ENCODE data around the gene IL3. TPM values are rescaled to one million over a fixed set of nuclear protein-coding genes. Genes with fewer than 3 reads are reported as not detected.

Gene IL3
- total and polyA plus RNA-seq, 8 donors = not detected

DNA sequence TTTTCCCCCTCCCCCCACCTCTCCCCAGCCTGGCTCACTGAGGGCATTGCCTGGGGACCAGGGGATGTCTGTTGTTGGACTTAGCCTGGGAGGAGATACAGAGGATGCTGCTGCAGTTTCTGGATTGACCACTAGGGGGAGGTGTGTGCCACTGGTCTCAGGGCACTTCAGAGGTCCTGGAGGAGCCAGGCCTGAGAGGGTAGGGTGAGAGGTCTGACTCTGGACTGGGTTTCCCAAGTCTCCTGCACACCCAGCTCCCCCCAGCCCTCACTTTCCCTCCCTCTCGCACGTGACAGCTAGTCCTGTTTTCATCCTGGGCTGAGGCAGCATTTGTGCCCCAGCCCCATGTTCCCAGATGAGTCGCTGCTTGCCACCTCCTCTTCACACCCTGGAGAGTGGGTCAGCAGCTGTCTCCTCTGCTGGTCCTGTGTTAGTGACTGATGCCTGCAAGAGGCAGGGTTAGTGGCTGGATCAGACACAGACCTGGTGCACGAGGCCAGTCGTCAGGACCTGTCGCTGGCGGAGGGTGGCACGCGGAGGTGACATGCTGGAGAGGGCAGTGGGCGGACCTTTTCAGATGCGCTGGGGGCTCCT is 4.4 kb downstream of the IL3 start:
- intact Hi-C loops (cut with DNase I; ENCODE audit: low total_unique reads) = loop anchor here (10.0 kb wide), 1 partner anchor 120 kb away; no protein-coding TSS in a partner anchor
- H3K36me3 ChIP-seq = no peaks in the 10 kb centered on the region
- H3K27ac ChIP-seq = no peak overlapping the region
- no peaks in the 10 kb centered on the region for H3K9me3 ChIP-seq
- TF ChIP-seq POLR2AphosphoS5 (IDR thresholded peaks at IDR 0.05) = no peak
- TF ChIP-seq, protein P1, sequence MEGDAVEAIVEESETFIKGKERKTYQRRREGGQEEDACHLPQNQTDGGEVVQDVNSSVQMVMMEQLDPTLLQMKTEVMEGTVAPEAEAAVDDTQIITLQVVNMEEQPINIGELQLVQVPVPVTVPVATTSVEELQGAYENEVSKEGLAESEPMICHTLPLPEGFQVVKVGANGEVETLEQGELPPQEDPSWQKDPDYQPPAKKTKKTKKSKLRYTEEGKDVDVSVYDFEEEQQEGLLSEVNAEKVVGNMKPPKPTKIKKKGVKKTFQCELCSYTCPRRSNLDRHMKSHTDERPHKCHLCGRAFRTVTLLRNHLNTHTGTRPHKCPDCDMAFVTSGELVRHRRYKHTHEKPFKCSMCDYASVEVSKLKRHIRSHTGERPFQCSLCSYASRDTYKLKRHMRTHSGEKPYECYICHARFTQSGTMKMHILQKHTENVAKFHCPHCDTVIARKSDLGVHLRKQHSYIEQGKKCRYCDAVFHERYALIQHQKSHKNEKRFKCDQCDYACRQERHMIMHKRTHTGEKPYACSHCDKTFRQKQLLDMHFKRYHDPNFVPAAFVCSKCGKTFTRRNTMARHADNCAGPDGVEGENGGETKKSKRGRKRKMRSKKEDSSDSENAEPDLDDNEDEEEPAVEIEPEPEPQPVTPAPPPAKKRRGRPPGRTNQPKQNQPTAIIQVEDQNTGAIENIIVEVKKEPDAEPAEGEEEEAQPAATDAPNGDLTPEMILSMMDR (IDR thresholded peaks at IDR 0.05) = peak in 5 of 7 experiments; percentile 69 to 96 (median 91)
- TF ChIP-seq POLR2A (IDR thresholded peaks at IDR 0.05) = no peak
- H3K27me3 ChIP-seq = no peaks in the 10 kb centered on the region
- H3K4me3 ChIP-seq = no peak overlapping the region
- H3K4me1 ChIP-seq = peaks cover 0 to 6% (median 0%) of the 10 kb centered on the region in 4 donors
- DNase-seq = peak; percentile 74 to 83
- WGBS, 5 donors = 8 to 81% (median 73%) methylated on average over 2 to 11 of the region's 11 CpGs

DNA sequence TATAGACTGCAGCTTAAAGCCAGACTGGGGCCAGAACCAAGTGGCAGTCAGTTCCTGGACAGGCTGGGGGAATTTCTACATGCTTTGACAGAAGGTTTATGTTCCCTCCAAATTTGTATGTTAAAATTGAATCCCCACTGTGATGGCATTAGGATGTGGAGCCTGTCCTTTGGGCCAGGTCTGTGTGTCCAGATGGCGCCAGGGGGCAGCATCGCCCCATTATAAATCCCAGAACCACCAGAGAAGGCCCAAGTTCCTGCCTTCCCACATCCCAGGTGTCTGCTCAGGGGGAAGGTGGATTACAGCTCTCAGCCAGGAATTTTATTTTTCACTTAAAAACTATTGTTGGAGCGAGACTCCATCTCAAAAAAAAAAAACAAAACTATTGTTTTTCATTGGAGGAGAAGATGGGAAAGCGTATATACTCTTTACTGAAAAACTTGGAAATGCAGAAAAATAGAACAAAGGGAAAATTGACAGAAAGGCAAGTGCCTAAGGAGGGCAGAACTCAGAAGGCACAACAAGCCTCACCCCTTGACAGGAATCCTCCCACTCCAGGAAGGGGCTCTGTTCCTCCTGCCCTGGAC is 5.0 kb downstream of the IL3 start:
- intact Hi-C loops (cut with DNase I; ENCODE audit: low total_unique reads) = loop anchor here (10.0 kb wide), 1 partner anchor 119 kb away; no protein-coding TSS in a partner anchor
- no peaks in the 10 kb centered on the region for H3K36me3 ChIP-seq
- H3K4me1 ChIP-seq = peaks cover 0 to 6% (median 0%) of the 10 kb centered on the region in 4 donors
- no peak overlapping the region for H3K4me3 ChIP-seq
- TF ChIP-seq POLR2AphosphoS5 (IDR thresholded peaks at IDR 0.05) (no peak), POLR2A (IDR thresholded peaks at IDR 0.05) (no peak), EP300 (IDR thresholded peaks at IDR 0.05) (no peak)
- TF ChIP-seq, protein P1 (IDR thresholded peaks at IDR 0.05) = peak in 3 of 7 experiments; percentile 7 to 20 (median 14)
- no peaks in the 10 kb centered on the region for H3K27me3 ChIP-seq
- no peaks in the 10 kb centered on the region for H3K9me3 ChIP-seq
- no peak overlapping the region for H3K27ac ChIP-seq
- 49 to 60% (median 56%) methylated on average over 4 of the region's 4 CpGs for WGBS, 5 donors
- DNase-seq = peak; percentile 50 to 83

DNA sequence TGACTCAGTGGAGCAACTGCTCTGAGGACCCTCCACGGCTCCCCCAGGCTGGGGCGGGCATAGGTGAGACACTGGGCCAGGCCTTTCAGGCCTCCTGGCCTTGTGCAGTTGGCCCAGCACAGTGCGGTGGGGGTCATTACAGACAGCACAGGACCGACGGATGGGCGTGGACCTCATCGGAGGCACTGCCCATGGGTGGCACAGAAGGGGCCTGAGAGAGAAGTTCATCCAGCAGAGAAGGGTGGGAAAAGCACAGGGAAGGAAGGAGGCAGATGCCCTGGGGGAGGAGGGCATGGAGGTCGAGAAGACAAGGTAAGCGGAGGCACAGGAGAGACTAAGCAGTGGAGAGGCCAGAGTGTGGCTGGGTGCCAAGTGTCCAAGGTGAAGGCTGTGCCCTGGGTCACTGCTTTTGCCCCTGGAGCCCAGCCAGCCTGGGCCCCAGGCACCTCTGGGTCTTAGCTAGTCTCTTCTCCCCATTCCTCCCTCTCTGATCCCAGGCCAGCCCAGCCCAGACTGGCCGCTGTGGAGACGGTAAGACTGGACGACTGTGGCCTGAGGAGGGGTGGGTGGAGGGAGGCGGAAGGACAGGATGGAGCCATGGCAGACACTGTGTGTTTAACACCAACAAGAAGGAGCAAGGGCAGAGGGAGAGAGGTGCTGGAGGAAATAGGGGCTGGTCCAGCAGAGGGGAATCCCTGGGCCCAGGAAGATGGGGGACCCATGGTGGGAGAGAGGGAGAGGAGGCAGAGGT is 5.7 kb downstream of the IL3 start:
- no peaks in the 10 kb centered on the region for H3K36me3 ChIP-seq
- intact Hi-C loops (cut with DNase I; ENCODE audit: low total_unique reads) = loop anchor here (10.0 kb wide), 1 partner anchor 119 kb away; no protein-coding TSS in a partner anchor
- no peak overlapping the region for H3K27ac ChIP-seq
- TF ChIP-seq, protein P1 (IDR thresholded peaks at IDR 0.05) = no peak
- TF ChIP-seq POLR2AphosphoS5 (IDR thresholded peaks at IDR 0.05) (no peak), EP300 (IDR thresholded peaks at IDR 0.05) (no peak), POLR2A (IDR thresholded peaks at IDR 0.05) (no peak)
- no peaks in the 10 kb centered on the region for H3K27me3 ChIP-seq
- no peak overlapping the region for H3K4me3 ChIP-seq
- 82 to 94% (median 88%) methylated on average over 12 to 13 of the region's 13 CpGs for WGBS, 5 donors
- no peaks in the 10 kb centered on the region for H3K9me3 ChIP-seq
- peaks cover 0 to 6% (median 0%) of the 10 kb centered on the region in 4 donors for H3K4me1 ChIP-seq
- no peak for DNase-seq

DNA sequence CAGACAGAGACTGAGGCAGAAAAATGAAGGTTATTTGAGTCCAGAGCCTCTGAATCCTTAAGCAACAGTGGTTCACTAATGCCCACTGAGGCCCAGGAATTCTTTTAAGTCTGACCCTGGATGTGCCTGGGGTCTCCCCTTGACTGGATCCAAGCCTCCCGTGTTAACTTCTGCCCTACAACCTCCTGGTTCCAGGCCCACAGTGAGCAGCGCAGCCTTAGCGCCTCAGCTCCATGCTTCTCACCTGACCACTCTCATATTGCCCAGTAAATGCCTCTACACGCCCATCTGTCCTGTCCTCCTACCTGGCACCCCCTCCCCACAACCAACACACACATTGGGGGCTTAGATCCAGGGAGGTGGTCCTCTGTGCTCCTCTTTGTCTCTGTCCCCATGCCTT is 6.4 kb downstream of the IL3 start:
- no peaks in the 10 kb centered on the region for H3K36me3 ChIP-seq
- no peak overlapping the region for H3K4me3 ChIP-seq
- H3K27ac ChIP-seq = no peak overlapping the region
- no peak for DNase-seq
- TF ChIP-seq POLR2A (IDR thresholded peaks at IDR 0.05) = no peak
- intact Hi-C loops (cut with DNase I; ENCODE audit: low total_unique reads) = loop anchor here (10.0 kb wide), 1 partner anchor 118 kb away; no protein-coding TSS in a partner anchor
- WGBS, 5 donors = 88 to 95% (median 90%) methylated on average over 4 of the region's 4 CpGs
- H3K4me1 ChIP-seq = peaks cover 0 to 6% (median under 1%) of the 10 kb centered on the region in 4 donors
- H3K27me3 ChIP-seq = no peaks in the 10 kb centered on the region
- no peaks in the 10 kb centered on the region for H3K9me3 ChIP-seq
